Ovary (tissue), 3 donors: ENCODE data around the gene IL1R1.

Source experiments
- CTCF ChIP-seq, 3 donors: fragments of 450-650 bp in 2 of 3; fragments of 200-600 bp in 1 of 3; IDR thresholded peaks; one replicate each; pipeline versions ENCODE4 v1.5.1 to v1.8.0; 2016 to 2022; ENCODE audit warnings: antibody characterized with exemption in 3 of 3, mild to moderate bottlenecking in 1 of 3
- EP300 ChIP-seq: sonication (generic); formaldehyde crosslinking; IDR thresholded peaks from one replicate; pipeline ENCODE4 v1.6.1; 2017; ENCODE audit warnings: antibody characterized with exemption
- POLR2A ChIP-seq: fragments of 450-650 bp; IDR thresholded peaks from one replicate; pipeline ENCODE4 v1.6.1; 2017; ENCODE audit warnings: antibody characterized with exemption, mild to moderate bottlenecking, moderate library complexity
- donor health status: DM: no; HTN: no; CAD: no.

GRCh38 chr2:102138331-102138730 is 4.2 kb upstream of the IL1R1 start:
- TF ChIP-seq EP300, result no peak
- TF ChIP-seq POLR2A, result no peak
- no peak for TF ChIP-seq CTCF (IDR thresholded peaks at IDR 0.05)
